Neuron (in vitro differentiated cells): ENCODE results near the gene MAGI1.

Experiments used
- H2AFZ ChIP-seq: one replicate; pipeline ENCODE4 v1.6.1; 2013; ENCODE audit warnings: low read depth, mild to moderate bottlenecking, inconsistent platforms, low read length, moderate library complexity
- H3K27me3 ChIP-seq: one replicate; pipeline ENCODE4 v1.6.1; 2013; ENCODE audit warnings: low read length; ENCODE audit not compliant: insufficient read depth
- H3K36me3 ChIP-seq: one replicate; pipeline ENCODE4 v1.6.1; 2013; ENCODE audit warnings: low read length; ENCODE audit not compliant: insufficient read depth
- H3K4me1 ChIP-seq: one replicate; pipeline ENCODE4 v1.6.1; 2013; ENCODE audit warnings: low read length; ENCODE audit not compliant: insufficient read depth
- H3K4me3 ChIP-seq: 2 replicates; pipeline ENCODE4 v1.5.1; 2013; ENCODE audit warnings: mild to moderate bottlenecking, low read length, moderate library complexity
- H3K9me3 ChIP-seq: one replicate; pipeline ENCODE4 v1.6.1; 2013; ENCODE audit warnings: low read length

The MAGI1 gene

GRCh38 chr3:65587650-65588439 is 450.9 kb downstream of the MAGI1 start:
- Histone ChIP-seq H2AFZ (no peak overlapping the region), H3K27me3 (no peaks in the 10 kb centered on the region), H3K9me3 (no peaks in the 10 kb centered on the region), H3K4me3 (no peak overlapping the region), H3K4me1 (peaks cover 3% of the 10 kb centered on the region), H3K36me3 (no peaks in the 10 kb centered on the region)

- Histone ChIP-seq H3K36me3 (no peaks in the 10 kb centered on the region), H3K4me1 (no peaks in the 10 kb centered on the region), H3K27me3 (no peaks in the 10 kb centered on the region), H3K4me3 (no peak overlapping the region), H3K9me3 (no peaks in the 10 kb centered on the region), H2AFZ (no peak overlapping the region)
Observed at GRCh38 chr3:65584913-65585312, 453.8 kb downstream of the MAGI1 start.

- Histone ChIP-seq H3K4me1 (no peaks in the 10 kb centered on the region), H3K36me3 (no peaks in the 10 kb centered on the region), H2AFZ (no peak overlapping the region), H3K9me3 (no peaks in the 10 kb centered on the region), H3K27me3 (no peaks in the 10 kb centered on the region), H3K4me3 (no peak overlapping the region)
Observed at GRCh38 chr3:65584002-65584401, 454.7 kb downstream of the MAGI1 start.

GRCh38 chr3:65583188-65583587 is 455.5 kb downstream of the MAGI1 start:
- H3K9me3 ChIP-seq, result no peaks in the 10 kb centered on the region
- H3K4me1 ChIP-seq, result no peaks in the 10 kb centered on the region
- no peak overlapping the region for H2AFZ ChIP-seq
- no peak overlapping the region for H3K4me3 ChIP-seq
- H3K36me3 ChIP-seq, result no peaks in the 10 kb centered on the region
- no peaks in the 10 kb centered on the region for H3K27me3 ChIP-seq

GRCh38 chr3:65582012-65582717 is 456.6 kb downstream of the MAGI1 start:
- Histone ChIP-seq H3K4me1 (no peaks in the 10 kb centered on the region), H3K27me3 (no peaks in the 10 kb centered on the region), H2AFZ (no peak overlapping the region)

GRCh38 chr3:65581313-65581712 is 457.4 kb downstream of the MAGI1 start:
- no peak overlapping the region for H3K4me3 ChIP-seq
- H3K4me1 ChIP-seq, result no peaks in the 10 kb centered on the region
- H3K27me3 ChIP-seq, result no peaks in the 10 kb centered on the region
- H3K9me3 ChIP-seq, result no peaks in the 10 kb centered on the region
- H2AFZ ChIP-seq, result no peak overlapping the region
- H3K36me3 ChIP-seq, result no peaks in the 10 kb centered on the region

More at GRCh38 chr3:65582012-65582717, 456.6 kb downstream of the MAGI1 start:
- no peak overlapping the region for H3K4me3 ChIP-seq
- H3K9me3 ChIP-seq, result no peaks in the 10 kb centered on the region
- H3K36me3 ChIP-seq, result no peaks in the 10 kb centered on the region

- Histone ChIP-seq H3K4me1 (no peaks in the 10 kb centered on the region), H2AFZ (no peak overlapping the region), H3K4me3 (no peak overlapping the region), H3K36me3 (no peaks in the 10 kb centered on the region), H3K27me3 (no peaks in the 10 kb centered on the region), H3K9me3 (no peaks in the 10 kb centered on the region)
Observed at GRCh38 chr3:65578861-65579260, 459.9 kb downstream of the MAGI1 start.

GRCh38 chr3:65577843-65578430 is 460.8 kb downstream of the MAGI1 start:
- Histone ChIP-seq H3K4me3 (no peak overlapping the region), H3K36me3 (no peaks in the 10 kb centered on the region), H2AFZ (no peak overlapping the region), H3K27me3 (no peaks in the 10 kb centered on the region), H3K9me3 (no peaks in the 10 kb centered on the region), H3K4me1 (no peaks in the 10 kb centered on the region)

- Histone ChIP-seq H3K36me3 (no peaks in the 10 kb centered on the region), H3K4me1 (no peaks in the 10 kb centered on the region), H2AFZ (no peak overlapping the region), H3K27me3 (no peaks in the 10 kb centered on the region), H3K9me3 (no peaks in the 10 kb centered on the region), H3K4me3 (no peak overlapping the region)
Observed at GRCh38 chr3:65576966-65577365, 461.8 kb downstream of the MAGI1 start.

GRCh38 chr3:65576228-65576627 is 462.5 kb downstream of the MAGI1 start:
- Histone ChIP-seq H3K4me3 (no peak overlapping the region), H2AFZ (no peak overlapping the region), H3K9me3 (no peaks in the 10 kb centered on the region), H3K27me3 (no peaks in the 10 kb centered on the region), H3K4me1 (no peaks in the 10 kb centered on the region), H3K36me3 (no peaks in the 10 kb centered on the region)

- Histone ChIP-seq H3K27me3 (no peaks in the 10 kb centered on the region), H3K9me3 (no peaks in the 10 kb centered on the region), H3K4me3 (no peak overlapping the region), H3K36me3 (no peaks in the 10 kb centered on the region), H3K4me1 (no peaks in the 10 kb centered on the region), H2AFZ (no peak overlapping the region)
Observed at GRCh38 chr3:65575376-65575840, 463.3 kb downstream of the MAGI1 start.

GRCh38 chr3:65573548-65574116 is 465.1 kb downstream of the MAGI1 start:
- Histone ChIP-seq H3K4me1 (no peaks in the 10 kb centered on the region), H3K36me3 (no peaks in the 10 kb centered on the region), H3K4me3 (no peak overlapping the region), H3K9me3 (no peaks in the 10 kb centered on the region), H3K27me3 (no peaks in the 10 kb centered on the region), H2AFZ (no peak overlapping the region)

- Histone ChIP-seq H3K4me3 (no peak overlapping the region), H3K4me1 (no peaks in the 10 kb centered on the region), H3K27me3 (no peaks in the 10 kb centered on the region), H2AFZ (no peak overlapping the region), H3K9me3 (no peaks in the 10 kb centered on the region), H3K36me3 (no peaks in the 10 kb centered on the region)
Observed at GRCh38 chr3:65572175-65572777, 466.4 kb downstream of the MAGI1 start.
